CD4-positive, alpha-beta T cell treated with Interleukin-2 at 100 ng/mL for 4 hours (primary cell): ENCODE data around the gene AHDC1.
"Not testable (repeated sequence)": the region's sequence is repeated elsewhere in the genome, so short reads cannot be mapped to it uniquely, and the experiment has no call there.

Source experiments
- DNase-seq: peaks from one replicate; pipeline ENCODE4 v3.0.0-alpha.2; 2020; ENCODE audit warnings: low spot score

AHDC1 gene

DNA sequence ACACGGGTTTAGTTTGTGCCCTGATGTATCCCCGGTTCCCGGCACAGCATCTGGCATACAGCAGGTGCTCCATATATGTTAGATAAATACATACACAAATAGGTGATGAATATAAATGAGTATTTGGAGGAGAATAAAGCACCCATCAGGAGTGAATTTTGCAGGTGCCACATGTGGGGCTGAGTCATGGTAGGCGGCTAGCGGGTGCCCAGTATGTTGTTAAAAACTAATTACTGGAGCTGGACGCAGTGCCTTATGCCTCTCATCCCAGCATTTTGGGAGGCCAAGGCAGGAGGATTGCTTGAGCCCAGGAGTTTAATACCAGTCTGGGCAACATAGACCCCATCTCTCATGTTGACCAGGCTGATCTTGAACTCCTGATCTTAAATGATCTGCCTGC is 97.2 kb downstream of the AHDC1 start:
- no peak for DNase-seq

DNA sequence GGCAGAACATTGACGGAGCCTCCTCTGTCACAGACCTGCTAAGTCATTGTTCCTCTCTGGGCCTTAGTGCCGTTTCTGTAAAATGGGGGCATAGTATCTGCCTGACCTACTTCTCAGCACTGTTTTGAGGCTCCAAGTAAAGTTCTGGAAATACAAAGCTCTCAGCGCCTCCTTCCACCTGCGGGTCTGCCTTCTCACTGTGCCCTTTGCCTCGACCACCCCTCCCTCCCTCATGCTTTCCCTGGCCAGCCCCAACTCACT is 98.6 kb downstream of the AHDC1 start:
- DNase-seq: no peak

DNA sequence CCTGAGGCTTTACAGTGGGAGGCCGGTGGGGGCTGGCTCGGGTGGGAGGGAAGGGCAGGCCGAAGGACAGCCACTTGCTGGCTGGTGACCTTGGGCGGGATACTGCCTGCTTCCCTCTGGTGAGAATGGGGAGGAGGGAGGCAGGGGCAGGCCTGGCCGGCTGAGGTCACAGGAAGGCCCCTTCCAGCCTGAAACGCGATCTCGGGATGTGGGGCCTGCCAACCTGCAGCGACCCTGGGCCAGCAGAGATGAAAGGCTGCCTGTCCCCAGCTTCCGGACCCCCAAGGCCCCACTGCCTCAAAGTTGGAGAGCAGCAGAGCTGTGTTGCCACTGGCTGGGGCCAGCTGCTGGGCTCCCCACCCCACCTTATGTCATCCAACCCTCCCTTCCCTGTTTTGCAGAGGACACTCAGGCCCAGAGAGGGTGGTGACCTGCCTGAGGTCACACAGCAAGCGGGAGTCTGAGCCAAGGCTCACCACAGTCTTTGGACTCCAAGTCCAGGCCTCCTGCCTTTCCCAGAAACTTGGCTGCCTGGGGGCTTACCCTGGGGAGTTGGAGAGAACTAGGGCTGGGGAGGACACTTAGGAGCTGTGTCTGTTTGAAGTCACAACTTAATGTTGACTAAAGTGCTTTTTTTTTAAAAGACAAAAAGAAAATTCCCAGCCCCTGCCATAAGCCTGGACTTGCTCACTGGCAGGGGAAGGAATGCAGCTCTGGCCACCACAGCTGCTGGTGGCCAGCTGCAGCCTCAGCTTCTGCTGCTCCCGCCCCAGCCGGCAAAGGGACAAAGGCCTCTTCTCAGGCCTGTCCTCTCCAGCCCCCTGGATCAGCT is 99.1 kb downstream of the AHDC1 start:
- DNase-seq: no peak

DNA sequence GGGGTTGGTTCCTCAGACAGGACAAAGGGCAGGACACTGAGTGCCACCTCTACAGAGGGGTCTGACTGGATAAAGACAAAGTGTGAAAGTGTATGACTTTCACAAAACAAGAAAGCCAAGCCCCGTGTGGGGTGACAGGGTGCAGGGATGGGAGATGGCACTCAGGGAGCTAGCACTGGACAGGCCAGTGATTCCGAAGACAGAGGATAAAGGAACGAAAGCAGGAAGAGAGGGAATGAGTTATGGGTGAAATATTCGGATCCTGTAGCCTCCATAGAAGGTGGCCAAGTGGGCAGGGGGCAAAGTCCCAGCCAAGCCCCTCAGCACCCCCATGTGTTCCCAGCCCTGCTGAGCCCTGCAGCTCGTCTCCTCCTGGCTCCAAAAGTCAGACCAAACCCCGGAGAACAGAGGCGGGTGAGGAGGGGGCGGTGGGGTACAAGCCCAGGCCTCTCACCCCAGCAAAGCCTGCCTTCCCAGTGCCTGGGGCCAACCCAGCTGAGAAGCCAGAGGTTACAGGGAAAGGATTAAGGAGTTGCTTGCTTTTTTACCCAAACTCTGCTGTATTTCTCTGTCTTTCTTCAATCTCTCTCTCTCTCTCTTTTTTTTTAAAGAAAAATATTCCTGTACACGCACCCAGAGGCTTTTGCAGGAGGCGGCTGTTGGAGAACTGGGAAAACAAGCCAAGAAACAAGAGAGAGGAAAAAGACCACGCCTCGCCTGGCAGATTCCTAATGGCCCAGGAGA is 99.9 kb downstream of the AHDC1 start:
- no peak for DNase-seq

DNA sequence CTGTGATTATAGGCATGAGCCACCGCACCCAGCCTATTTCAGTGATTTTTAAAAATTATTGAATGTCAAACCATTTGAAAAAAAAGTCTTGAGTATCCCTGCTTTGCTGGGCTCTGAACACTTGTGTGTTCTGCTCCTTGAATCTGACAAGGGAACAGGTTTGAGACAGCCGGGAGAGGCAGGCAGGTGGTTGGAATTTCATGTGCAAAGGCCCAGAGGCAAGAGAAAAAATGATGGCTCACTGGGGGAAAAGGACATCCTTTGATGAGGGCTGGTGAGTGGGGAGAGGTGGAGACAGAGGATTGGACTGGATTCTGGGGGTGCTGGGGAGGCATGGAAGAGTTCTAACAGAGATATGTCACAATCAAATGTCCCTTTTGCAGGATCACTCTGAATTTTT is 100.9 kb downstream of the AHDC1 start:
- no peak for DNase-seq

DNA sequence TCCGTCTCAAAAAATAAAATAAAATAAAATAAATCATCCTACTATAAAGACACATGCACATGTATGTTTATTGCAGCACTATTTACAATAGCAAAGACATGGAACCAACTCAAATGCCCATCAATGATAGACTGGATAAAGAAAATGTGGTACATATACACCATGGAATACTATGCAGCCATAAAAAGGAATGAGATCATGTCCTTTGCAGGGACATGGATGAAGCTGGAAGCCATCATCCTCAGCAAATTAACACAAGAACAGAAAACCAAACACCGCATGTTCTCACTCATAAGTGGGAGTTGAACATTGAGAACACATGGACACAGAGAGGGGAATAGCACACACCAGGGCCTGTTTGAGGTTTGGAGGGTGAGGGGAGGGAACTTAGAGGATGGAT is 102.8 kb downstream of the AHDC1 start:
- not testable (repeated sequence) for DNase-seq

DNA sequence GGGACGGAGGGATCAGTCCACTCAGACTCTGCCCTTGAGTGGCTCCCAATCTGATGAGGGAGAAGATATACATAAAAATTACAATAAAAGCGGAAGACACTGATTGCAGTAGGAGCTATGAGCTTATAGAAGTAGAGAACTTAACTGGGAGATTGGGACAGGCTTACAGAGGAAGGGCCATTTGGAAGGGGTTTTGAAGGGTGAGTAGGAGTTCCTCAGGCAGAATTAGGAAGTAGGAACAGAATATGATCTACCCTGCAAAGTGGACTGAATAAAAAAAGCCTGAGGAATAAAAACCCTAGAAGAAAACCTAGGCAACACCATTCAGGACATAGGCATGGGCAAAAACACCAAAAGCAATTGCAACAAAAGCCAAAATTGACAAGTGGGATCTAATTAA is 104.8 kb downstream of the AHDC1 start:
- no peak for DNase-seq

DNA sequence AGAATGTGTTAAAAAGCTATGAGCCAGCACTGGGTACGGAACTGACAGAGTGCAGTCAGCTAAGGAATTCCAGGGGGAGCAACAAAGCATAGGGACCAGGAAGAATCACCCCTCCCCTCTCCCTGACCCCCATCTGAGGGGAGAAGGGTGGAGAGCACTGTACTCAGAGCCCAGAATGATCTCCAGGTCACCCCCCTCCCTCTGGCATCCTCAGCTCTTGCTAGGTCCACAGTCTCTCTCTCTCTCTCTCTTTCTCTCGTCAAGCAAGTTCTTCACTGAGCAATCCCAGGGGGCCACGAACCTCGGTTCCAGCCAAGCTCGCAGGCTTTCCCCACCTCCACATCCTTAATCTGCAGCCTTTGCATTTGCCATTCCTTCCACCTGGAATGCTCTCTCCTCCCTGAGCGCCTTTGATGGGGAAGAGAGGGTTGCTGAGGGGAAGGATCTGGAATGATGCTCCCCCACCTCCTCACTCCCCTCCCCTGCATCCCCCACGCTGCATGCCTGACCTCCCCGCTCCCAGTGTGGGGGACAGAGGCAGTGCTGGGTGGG is 107.3 kb downstream of the AHDC1 start:
- DNase-seq: no peak

DNA sequence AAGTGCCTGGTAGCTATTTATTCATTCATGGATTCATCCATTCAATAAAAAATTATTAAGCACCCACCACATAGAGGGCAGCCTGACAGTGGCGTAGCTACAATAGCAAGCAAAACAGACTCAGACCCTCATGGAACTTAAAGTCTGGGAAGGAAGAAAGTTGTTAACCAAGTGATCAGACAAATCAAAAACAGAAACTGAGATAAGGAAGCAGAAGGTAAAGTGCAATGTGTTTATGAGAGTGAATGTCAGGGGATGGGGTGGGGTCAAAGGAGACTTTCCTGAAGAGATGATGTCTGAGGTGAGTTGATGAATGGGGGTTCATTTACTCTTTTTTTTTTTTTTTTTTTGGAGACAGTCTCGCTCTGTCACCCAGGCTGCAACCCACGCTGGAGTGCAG is 111.1 kb downstream of the AHDC1 start:
- DNase-seq: no peak

DNA sequence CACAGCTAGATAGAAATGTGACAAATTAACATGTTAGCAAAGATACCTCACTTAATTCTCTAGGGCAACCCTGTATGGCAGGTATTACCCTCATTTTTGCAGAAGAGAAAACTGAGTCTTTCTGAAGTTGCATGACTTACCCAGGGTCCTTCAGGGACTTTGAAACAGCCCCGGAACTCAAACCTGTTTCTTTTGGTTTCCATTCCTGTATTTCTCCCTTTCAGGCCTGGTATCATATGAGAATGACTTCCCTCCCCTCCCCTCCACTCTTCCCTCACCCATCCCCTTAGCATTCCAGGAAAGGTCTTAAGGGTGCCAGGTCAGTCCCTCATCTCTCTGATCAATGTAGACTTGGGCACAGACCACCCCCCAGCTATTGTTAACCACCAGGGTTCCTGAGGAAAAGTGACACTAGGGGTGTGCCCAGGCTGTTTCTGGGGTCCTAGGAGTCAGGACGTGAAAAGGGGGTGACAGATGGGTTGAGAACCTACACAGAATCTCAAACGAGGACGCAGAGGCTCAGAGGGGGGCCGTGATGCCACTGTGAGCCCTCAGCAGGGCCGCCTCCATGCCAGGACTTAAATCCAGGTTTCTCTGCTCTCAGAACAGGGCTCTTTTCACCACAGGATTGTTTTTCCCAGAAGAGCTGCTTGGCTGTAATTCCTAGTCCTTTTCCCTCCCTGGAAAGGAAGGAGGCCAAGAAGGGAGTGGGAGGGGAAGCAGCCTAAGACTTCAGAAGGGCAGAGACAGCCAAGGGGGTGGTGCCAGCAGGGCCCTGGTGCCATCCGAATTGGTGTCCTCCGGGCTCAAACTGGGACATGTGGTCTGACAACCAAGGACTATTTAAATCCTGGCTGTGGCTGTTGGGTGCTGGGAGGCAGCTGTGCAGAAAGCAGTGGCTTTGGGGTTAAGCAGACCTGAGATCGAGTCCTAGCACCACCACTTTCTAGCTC is 111.9 kb downstream of the AHDC1 start:
- DNase-seq: no peak

DNA sequence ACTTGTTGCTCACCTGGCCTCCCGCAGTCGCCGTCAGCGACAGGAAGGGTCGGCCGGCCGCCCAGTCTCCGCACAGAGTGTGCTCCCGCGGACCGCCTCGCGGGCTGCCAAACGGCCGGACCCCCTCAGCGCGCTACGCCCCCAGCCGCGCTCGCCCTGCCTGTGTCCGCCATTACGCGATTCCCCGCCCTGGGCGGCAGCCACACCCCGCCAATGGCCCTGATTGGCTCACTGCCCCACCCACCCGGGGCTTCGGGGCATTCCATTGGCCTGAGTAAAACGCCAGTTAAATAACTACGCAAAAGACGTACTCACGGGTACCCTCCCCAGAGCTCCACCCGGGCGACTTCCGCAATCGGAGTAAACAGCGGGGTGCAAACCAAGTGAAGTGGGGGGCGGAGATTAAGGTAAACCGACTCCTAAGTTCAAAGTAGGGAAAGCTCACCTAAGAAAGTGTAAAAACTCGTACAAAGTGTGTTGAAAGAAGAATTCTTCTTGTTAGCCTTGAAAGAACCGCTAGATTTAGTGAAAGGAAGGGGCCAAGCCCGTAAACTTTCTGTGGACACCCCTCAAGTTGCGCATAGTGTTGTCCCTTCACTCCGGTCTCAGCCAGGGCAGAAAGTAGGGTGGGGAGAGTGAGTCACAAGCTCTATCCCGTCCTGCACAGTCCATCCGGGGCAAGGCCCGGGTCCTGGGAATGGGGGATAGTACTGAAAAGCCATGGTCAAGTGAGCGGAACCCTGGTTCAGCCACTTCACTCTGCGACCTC is 113.8 kb downstream of the AHDC1 start, which contains the start of gene WASF2:
WASF2 (minus strand) TSS at position 195 of the 769 bp plus-strand sequence. CDS start 61,277 bp downstream, outside the sequence.
- DNase-seq: peak; percentile 98

DNA sequence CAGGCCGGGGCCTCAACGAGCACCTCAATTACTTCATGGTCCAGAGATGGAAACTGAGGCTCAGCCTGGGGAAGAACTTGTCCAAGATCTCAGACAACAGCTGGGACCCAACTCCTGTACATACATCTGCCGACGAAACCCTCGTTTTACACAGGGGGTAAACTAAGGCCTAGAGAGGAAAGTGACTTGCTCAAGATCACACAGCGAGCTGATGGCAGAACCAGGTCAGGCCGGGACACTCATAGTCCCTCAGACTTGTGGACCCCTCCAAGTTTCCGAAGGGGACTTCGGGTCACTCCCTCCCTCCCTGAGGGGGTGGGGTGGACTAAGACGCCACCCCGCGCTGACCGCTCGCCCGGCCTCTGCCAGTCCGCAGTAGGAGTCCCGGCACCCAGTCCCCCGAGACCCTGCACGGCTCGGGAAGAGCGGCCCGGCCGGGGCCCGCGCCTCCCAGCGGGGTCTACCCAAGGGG is 114.4 kb downstream of the AHDC1 start:
- DNase-seq: no peak

DNA sequence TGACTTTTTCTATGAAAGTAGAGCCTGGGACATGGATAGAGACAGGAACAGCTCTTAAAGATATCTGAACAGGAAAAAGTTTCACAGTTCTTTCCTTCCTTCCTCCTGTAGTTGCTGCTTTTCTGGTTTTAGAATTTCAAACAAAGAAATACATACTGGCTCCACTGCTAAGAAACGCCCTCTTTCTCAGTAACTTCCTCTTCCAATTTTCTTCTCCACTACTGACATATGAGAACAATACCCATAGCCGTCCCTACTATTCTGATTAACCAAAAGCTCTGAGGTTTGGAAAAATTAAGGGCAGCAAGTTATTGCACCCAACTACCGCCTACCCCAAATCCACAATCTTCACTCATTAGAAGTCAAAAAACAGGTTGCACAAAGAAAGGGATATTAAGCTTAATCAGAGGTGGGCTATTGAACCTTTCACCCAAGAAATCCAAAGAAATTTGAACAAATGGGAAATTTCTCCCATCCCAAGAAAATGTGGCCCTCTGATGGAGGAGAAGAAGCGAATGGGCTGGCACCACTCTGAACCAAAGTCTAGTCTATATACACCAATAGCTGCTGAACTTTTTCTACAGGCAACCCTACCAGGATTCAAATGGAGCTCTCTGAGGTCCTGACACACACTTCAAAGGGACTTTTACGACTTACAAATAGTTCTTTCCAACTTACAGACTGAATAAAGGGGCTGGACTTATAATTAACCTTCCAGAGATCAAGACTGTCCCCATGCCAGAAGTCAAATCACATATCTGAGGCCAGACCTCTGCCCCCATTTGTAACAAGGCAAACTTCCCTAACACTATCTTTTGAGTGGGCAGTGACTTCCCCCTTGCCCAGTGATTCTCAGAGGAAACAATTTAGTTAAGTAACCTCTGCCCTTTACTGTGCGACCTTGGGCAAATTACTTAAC is 115.7 kb downstream of the AHDC1 start:
- peak; percentile 13 for DNase-seq

DNA sequence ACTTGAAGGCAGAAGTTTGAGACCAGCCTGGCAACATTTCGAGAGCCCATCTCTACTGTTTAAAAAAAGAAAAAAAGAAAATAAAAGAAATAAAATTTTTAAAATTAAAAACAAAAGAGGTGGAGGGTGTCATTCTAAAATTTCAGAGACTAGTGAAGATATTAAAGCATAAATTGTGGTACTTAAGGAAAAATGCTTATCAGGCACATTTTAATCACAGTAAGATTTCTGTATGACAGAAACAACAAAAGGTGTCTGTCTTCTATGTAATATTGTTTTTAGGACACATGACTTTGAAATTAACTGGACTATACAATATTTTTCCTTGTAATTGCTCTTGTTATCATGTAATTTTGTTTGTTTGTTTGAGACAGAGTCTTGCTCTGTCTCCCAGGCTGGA is 118.6 kb downstream of the AHDC1 start:
- DNase-seq: no peak
